SU-DHL-6 (cell line): Measurements from ENCODE around the gene MATN1.

Experiments
- H2AFZ ChIP-seq: fragments of 200-600 bp; sonication (generic); 2 replicates; pipeline ENCODE4 v1.6.1; 2014; ENCODE audit warnings: low read depth, mild to moderate bottlenecking, moderate library complexity, mixed read lengths, antibody characterized with exemption, low read length; ENCODE audit not compliant: severe bottlenecking
- H3F3A ChIP-seq: fragments of 200-600 bp; shearing (Covaris generic); 2 replicates; pipeline ENCODE4 v1.6.0; 2016; ENCODE audit warnings: antibody characterized with exemption, mild to moderate bottlenecking; ENCODE audit not compliant: insufficient read depth
- H3K27ac ChIP-seq: fragments of 200-600 bp; sonication (generic); 2 replicates; pipeline ENCODE4 v1.5.1; 2016; ENCODE audit warnings: low read depth, mild to moderate bottlenecking, low read length, moderate library complexity, mixed read lengths
- H3K27me3 ChIP-seq: fragments of 200-600 bp; sonication (generic), shearing (Covaris generic); 2 replicates; pipeline ENCODE4 v1.6.0; 2014; ENCODE audit warnings: mild to moderate bottlenecking, low read length
- H3K36me3 ChIP-seq: fragments of 200-600 bp; sonication (generic); 2 replicates; pipeline ENCODE4 v1.6.1; 2014; ENCODE audit warnings: mild to moderate bottlenecking, low read length, mixed read lengths
- H3K4me2 ChIP-seq: fragments of 300-600, 200-600 bp; shearing (Covaris generic), sonication (generic); 2 replicates; pipeline ENCODE4 v1.6.0; 2014; ENCODE audit warnings: low read length, low read depth, mild to moderate bottlenecking; ENCODE audit not compliant: poor library complexity, severe bottlenecking
- H3K4me3 ChIP-seq: fragments of 200-600 bp; sonication (generic); 2 replicates; pipeline ENCODE4 v1.5.1; 2014; ENCODE audit warnings: antibody characterized with exemption, low read length, mild to moderate bottlenecking, mixed read lengths; ENCODE audit not compliant: insufficient read depth, poor library complexity, severe bottlenecking
- H3K79me2 ChIP-seq: fragments of 200-600 bp; sonication (generic); 2 replicates; pipeline ENCODE4 v1.6.1; 2014; ENCODE audit warnings: mild to moderate bottlenecking, low read length, moderate library complexity; ENCODE audit not compliant: insufficient read depth
- H3K9ac ChIP-seq: fragments of 200-600 bp; sonication (generic); 2 replicates; pipeline ENCODE4 v1.7.0; 2014; ENCODE audit warnings: mild to moderate bottlenecking, low read length
- H3K9me2 ChIP-seq: fragments of 200-600 bp; sonication (generic); replicated peaks from 2 replicates; pipeline ENCODE4 v1.6.1; 2014; ENCODE audit warnings: low read length; ENCODE audit not compliant: insufficient read depth
- H3K9me3 ChIP-seq: fragments of 200-600 bp; sonication (generic); 2 replicates; pipeline ENCODE4 v1.6.1; 2014; ENCODE audit warnings: low read length, mixed read lengths; ENCODE audit not compliant: insufficient read depth
- H4K20me1 ChIP-seq: fragments of 200-600 bp; sonication (generic); 2 replicates; pipeline ENCODE4 v1.6.1; 2014; ENCODE audit warnings: low read depth, mild to moderate bottlenecking, antibody characterized with exemption, low read length, moderate library complexity, mixed read lengths
- CTCF ChIP-seq: fragments of 200-600 bp; sonication (generic); IDR thresholded peaks from one replicate; pipeline ENCODE4 v1.5.1; 2017; ENCODE audit warnings: antibody characterized with exemption, mild to moderate bottlenecking, low read length, moderate library complexity; ENCODE audit not compliant: insufficient read depth, poor library complexity, severe bottlenecking
- EZH2phosphoT487 ChIP-seq: fragments of 200-600 bp; sonication (generic), shearing (Covaris generic); conservative IDR thresholded peaks from 2 replicates; pipeline ENCODE4 v1.6.1; 2018; ENCODE audit warnings: mild to moderate bottlenecking, antibody characterized with exemption, low read length, moderate library complexity, mixed read lengths

Gene MATN1

DNA sequence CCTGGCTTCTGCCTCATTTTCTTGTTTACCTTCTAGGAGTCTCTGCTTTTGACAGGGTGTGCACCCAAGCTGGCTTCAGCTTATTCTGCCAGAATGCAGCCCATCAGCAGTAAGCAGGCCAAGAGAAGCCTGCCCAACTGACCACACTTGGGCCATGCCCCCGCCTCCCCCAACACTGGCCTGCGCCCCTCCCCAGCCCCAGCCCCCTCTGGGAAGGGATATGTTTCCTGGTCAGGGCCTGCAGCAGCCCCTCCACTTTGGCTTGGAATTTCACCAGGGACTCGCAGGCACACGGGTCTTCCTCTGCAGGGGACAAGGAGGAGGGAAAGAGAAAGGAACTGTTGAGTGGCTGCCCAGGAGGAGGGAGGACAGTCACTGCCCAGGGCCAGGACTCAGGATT lies 9.4 kb downstream of the MATN1 start:
- no peak for TF ChIP-seq EZH2phosphoT487
- no peak for TF ChIP-seq CTCF
- Histone ChIP-seq H3K27me3 (no peaks in the 10 kb centered on the region), H3F3A (no peaks in the 10 kb centered on the region), H3K4me2 (no peak overlapping the region), H4K20me1 (no peaks in the 10 kb centered on the region), H3K36me3 (no peaks in the 10 kb centered on the region), H3K79me2 (no peaks in the 10 kb centered on the region), H3K9ac (no peak overlapping the region), H3K27ac (no peak overlapping the region), H3K9me2 (no peaks in the 10 kb centered on the region), H3K9me3 (0 out of 2 replicates have a peak, but pooled peaks cover 4% of the 10 kb centered on the region), H2AFZ (no peak overlapping the region), H3K4me3 (no peak overlapping the region)

DNA sequence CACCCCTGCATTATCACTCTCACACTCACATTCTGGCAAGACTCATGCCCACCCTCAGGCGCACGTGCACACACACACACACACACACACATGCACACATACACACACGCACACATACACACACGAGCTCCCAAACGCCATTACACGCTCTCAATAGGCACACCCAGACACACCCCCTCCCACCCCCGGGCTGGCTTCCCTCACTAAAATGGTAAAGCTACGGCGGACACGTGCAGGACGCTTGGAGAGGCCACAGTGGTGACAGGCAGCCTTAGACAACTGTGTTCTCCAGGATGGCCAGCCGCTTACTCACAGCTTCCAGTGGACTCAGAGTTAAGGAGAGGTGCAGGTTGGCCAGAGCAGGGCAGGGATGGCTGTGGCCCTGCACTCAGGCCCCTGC lies 10.1 kb downstream of the MATN1 start:
- no peak overlapping the region for H3K27ac ChIP-seq
- H2AFZ ChIP-seq = no peak overlapping the region
- 0 out of 2 replicates have a peak, but pooled peaks cover 4% of the 10 kb centered on the region for H3K9me3 ChIP-seq
- no peaks in the 10 kb centered on the region for H3K27me3 ChIP-seq
- no peak overlapping the region for H3K9ac ChIP-seq
- H3K4me3 ChIP-seq = no peak overlapping the region
- H3K79me2 ChIP-seq = no peaks in the 10 kb centered on the region
- no peak overlapping the region for H3K4me2 ChIP-seq
- TF ChIP-seq EZH2phosphoT487 (no peak), CTCF (no peak)
- no peaks in the 10 kb centered on the region for H3K9me2 ChIP-seq
- H4K20me1 ChIP-seq = no peaks in the 10 kb centered on the region
- H3K36me3 ChIP-seq = no peaks in the 10 kb centered on the region
- H3F3A ChIP-seq = no peaks in the 10 kb centered on the region

DNA sequence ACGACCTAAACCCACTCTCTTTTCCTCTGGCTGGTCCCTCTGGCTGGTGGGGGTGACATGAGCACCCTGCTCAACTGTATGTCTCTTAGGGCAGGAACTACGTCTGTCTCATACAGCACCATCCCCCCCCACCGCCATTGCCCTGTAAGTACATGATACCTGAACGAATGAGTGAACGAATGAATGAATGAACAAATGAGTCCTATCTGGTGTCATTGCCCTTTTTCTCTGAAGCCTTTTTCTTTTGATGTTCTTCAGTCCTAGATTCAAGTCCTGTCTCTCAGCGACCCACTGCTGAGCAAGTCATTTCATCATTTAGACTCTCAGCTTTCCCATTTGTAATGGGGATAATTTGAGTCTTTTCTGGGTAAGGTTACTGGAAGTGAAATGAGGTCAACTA lies 10.8 kb downstream of the MATN1 start:
- no peak overlapping the region for H3K4me2 ChIP-seq
- TF ChIP-seq EZH2phosphoT487 = no peak
- no peak for TF ChIP-seq CTCF
- H3K9me3 ChIP-seq = 0 out of 2 replicates have a peak, but pooled peaks cover 4% of the 10 kb centered on the region

DNA sequence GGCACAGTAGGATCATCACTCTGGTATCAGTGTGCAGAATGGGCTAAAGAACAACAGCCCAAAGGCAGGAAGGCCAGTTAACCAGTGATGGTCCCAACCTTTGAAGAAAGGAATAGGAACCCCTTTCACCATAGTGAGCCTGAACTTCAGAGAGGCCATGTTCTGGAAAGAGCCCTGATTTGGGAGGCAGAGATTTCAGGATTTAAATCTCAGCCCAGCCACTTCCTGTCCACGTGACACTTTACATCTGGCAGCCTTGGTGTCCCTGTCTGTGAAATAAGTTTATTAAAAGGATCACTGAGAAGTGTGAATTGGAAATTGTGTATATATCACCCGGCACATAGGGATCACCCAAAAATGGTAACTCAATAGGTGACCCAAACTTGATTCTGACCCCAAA lies 13.0 kb downstream of the MATN1 start:
- Histone ChIP-seq H3K36me3 (no peaks in the 10 kb centered on the region), H2AFZ (no peak overlapping the region), H3K9ac (no peak overlapping the region), H3K4me3 (no peak overlapping the region), H4K20me1 (no peaks in the 10 kb centered on the region), H3K27ac (no peak overlapping the region), H3K79me2 (no peaks in the 10 kb centered on the region), H3K4me2 (no peak overlapping the region), H3K9me2 (no peaks in the 10 kb centered on the region), H3K27me3 (no peaks in the 10 kb centered on the region), H3F3A (no peaks in the 10 kb centered on the region), H3K9me3 (no peaks in the 10 kb centered on the region)
- TF ChIP-seq EZH2phosphoT487 (no peak), CTCF (no peak)

More for the DNA sequence above, 10.8 kb downstream of the MATN1 start:
- no peaks in the 10 kb centered on the region for H3K9me2 ChIP-seq
- H3F3A ChIP-seq = no peaks in the 10 kb centered on the region
- no peak overlapping the region for H3K4me3 ChIP-seq
- no peaks in the 10 kb centered on the region for H3K27me3 ChIP-seq
- H3K27ac ChIP-seq = no peak overlapping the region
- no peaks in the 10 kb centered on the region for H4K20me1 ChIP-seq
- no peak overlapping the region for H2AFZ ChIP-seq
- no peaks in the 10 kb centered on the region for H3K79me2 ChIP-seq
- no peak overlapping the region for H3K9ac ChIP-seq
- no peaks in the 10 kb centered on the region for H3K36me3 ChIP-seq
